Glomerular visceral epithelial cell (primary cell): ENCODE measurements around the gene TRIO.
A peak's percentile ranks its signal among the peaks of the same experiment; 100 is the strongest.

Experiments used
- DNase-seq: peaks from one replicate; pipeline ENCODE4 v3.0.0-alpha.2; 2016; ENCODE audit errors: extremely low spot score

Gene TRIO

DNA sequence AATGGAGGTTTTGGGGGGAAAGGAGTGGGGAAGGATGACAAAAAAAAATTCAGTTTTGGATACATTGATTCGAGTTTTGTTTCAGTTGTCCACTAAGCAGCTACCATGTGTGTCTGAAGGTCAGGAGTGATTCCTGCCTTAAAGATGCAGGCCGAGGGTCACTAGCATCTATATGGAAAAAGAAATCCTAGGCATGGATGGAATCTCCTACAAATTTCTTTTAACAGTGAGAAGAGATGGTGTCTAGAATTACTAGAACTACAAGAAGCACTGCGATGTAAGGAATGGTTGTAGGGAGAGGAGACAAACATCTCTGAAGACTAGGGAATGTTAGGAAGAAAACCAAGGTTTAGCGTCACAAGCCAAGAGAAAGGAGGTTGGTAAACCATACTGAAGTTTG, 19.6 kb upstream of the TRIO start:
- no peak for DNase-seq

GRCh38 chr5:14123974-14124482, 19.1 kb upstream of the TRIO start:
- no peak for DNase-seq

- DNase-seq, result no peak
Measured at GRCh38 chr5:14125262-14125661, 17.9 kb upstream of the TRIO start.

DNA sequence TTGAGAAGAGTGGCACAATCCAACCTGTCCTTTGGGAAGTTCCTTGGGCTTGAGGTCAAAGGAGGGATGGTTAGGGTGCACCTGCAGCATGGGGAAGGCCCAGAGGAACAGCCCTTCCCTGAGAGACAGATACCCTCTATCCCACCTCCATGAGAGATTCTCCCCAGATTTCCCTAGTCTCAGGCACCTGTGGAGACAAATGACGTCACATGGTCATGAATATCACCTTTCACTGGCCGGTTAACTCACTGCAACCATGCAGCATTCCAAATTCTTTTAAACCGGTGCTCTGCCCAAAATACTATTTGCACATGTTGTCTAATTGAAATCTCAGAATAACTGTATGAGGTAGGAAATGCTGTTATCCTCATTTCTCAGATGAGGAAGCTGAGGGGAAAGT, 15.6 kb upstream of the TRIO start:
- DNase-seq, result no peak

DNA sequence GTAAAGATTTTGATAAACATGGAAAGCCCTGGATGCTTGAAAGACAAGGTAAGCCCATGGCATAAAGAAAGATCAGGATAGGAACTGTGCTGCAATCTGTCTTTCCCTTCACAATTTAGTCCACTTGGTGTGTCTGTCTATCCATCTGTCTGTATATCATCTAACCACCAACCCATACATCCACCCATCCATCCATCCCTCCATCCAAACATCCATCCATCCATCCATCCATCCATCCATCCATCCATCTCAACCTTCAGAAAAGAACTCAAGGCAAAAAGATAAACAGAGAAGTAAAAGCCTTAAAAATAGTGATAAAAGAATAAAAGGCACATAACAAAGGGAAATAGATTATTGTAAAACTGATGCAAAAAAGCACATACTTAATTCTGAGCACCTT, 15.1 kb upstream of the TRIO start:
- DNase-seq, result no peak

GRCh38 chr5:14129123-14129522, 14.0 kb upstream of the TRIO start:
- DNase-seq, result no peak

DNA sequence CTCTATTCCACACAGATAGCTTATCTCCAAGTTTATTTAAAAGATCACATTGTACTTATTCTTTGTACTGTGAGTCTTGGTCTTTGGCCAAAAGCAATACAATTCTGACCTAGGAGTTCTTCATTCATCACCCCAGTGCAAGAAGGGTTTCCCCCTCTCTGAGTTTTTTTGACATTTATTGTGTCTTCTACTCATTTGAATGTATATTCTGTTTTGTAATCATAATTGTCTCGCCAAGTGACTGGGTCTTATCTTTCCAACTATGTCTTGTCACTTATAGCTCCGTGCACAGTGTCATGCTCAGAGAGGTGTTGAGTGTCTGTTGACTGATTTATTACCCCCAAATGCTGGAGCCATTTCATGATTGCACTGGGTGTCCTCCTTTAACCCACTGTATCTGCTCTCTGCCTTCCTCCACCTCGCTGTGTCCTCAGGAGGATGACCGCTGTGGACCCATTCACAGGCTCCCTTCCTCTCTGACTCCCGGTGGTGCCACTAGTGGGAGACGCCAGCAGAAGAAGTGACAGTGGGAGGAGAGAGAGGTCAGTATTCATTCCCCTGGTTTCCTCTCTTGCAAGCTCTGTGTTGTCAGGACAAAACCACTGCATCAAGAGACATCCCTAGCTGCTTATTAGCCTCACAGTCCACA, 11.2 kb upstream of the TRIO start:
- no peak for DNase-seq

DNA sequence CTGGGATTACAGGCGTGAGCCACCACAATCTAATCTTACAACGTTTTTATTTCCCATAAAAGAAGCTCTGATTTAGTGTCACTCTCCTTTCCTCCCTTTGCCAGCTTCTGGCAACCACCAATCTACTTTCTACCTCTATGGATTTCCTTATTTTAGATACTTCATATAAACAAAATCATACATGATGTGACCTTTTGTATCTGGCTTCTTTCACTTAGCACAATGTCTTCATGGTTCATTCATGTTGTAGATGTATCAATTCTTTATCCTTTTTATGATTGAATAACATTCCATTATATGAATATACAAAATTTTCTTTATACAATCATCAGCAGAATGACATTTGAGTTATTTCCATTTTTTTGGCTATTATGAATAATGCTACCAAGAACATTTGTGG, 9.7 kb upstream of the TRIO start:
- no peak for DNase-seq

DNA sequence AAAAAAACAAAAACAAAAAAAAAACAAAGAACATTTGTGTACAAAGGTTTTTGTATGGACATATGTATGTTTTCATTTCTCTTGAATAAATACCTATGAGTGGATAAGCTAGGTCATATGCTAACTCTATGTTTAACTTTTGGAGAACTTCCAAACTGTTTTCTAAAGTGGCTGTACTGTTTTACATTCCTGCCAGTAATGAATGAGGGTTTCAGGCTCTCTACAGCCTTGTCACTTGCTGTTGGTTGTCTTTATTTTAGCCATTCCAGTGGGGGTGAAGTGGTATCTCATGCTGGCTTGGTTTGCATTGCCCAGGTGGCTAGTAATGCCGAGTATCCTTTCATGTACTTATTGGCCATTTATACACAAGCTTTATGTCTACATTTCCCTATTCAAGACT, 9.1 kb upstream of the TRIO start:
- no peak for DNase-seq

DNA sequence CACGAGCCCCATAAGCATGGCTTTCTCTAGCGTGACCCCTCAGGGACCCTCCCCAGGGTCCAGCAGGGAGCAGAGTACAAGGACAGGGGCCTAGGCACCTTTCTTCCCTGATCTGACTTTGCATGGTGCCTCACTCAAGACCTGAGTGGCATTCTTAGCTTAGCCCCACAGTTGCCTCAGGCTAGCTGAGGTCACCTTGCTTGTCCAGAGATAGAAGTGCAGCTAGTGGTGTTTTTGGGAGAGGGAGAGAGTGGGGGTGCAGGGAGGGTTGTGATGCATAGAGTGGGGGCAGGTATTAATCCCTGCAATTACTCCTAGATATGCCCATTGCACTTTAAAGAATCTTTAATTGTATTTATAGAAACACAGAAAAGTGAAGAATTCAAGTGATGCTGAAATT, 8.4 kb upstream of the TRIO start:
- no peak for DNase-seq

GRCh38 chr5:14135621-14136020, 7.5 kb upstream of the TRIO start:
- DNase-seq, result no peak

DNA sequence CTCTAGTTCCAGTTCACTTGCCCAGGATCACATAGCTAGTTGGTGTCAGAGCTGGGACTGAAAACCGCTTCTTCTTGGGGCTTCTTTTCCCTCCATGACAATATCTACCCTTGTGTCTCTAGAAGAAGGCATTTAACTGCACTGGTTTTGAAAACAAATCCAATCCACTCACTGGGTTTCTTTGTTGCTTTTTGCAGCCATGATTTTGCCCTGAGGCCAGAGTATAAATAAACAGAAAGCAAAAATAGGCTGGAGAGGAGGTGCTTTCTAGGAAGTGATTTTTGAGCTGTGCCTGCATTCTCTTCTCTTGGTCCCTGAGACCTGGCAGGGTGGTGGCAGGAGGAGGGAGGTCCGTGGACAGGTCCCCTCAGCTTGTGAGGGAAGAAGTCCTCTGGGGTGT, 6.9 kb upstream of the TRIO start:
- no peak for DNase-seq

DNA sequence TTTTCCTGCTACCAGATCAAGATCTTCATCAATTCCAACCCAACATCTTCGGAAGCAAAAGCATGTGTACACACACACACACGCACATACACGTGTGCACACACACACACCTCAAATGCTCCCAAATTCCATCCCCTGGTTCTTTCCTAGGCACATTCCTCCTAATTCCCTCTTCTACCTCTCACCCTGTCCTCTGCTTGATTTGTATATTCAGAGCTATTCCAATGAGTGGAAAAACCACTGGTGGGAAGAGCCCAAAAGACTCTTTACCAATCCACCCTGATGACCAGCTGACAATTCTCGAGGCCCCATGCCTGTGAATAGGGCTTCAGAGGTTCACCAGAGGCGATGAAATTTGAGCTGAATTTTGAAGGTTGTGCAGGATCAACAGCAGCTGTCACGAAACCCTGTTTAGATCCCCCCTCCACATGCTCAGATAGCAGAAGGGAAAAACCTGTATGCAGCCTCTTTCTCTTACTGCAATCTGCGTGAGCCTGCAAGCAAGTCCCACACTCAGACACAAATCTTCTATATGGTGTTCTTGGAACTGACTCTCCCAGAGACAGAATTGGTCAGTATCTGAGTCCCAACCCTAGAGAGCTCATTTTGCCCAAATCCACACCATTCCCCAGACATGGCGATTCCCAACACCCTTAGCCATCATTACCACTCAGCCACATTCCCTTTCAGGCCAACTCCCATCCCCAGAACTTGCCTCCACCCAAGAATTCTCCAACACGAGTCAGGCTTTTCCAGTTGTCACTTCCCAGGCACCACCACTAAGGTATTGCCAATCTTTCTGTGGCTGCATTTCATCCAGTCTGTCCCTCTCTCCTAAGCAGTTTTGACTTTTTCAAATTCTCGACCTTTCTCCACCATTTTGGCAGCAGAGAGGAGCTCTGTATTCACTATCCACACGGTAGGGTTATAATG, 4.3 kb upstream of the TRIO start:
- DNase-seq, result no peak

- DNase-seq, result no peak
Measured at GRCh38 chr5:14141764-14142163, 1.4 kb upstream of the TRIO start.

DNA sequence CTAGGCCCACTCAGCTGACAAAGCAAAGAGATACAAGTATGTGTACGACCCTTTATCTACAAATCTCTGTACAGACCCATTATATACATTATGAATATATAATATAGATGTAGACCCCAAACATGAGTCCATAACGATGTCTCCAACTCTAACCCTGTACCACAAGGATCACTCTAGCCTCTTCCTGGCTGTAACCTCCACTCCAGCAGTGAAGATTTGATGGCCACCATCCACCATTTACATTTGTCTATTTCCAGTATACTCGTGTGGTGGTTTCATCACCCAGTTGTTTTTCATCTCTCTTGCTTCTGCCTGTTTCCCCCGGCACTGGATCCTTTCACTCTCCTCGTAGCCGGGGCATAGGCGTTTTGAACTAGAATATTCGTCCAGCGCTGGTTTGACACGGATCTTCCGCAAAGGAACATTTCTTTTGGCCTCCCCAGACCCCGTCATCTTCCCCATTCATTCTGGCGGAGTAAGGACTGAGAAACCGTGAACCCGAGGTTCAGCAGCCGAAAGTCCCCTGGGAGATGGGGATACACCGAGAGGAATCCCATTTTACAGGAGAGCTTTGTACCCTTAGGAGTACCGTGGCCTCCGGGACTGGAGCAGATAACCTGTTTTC, 828 bp upstream of the TRIO start:
- DNase-seq, result no peak

GRCh38 chr5:14143546-14143840, 351 bp downstream of the TRIO start:
- DNase-seq, result no peak

DNA sequence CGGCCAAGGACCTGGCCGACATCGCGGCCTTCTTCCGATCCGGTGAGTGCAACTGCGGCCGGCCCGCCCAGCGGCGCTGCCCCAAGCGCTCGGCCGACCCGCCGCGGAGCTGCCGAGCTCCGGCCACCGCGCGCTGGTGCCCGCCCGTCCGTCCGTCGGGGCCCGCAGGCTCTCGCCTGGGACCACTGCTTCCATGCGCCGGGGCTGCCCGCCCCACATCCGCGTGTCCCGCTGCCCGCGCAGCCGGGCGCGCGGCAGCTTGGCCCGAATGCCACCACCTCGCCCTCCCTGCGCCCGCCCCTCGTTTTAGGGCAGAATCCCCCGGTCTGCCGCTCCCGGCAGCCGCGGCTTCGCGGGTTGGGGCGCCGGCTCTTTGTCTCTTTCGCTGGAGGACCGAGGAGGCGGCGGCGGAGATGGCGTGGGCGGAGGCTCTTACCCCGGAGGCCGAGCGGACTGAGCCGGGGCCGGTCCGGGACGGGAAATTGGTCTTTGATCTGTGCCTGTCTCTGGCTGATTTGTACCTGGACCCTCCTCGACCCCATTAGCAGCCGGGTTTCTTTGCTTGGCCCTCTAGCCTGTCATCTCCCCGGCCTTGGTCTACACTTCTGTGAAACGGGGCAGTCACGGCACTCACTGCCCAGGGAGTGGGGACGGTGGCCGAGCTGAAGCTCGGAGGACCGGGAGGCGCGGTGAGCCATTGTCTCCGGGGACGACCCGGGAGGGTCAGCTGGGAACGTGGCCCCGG, 871 bp downstream of the TRIO start:
- no peak for DNase-seq

- peak; percentile 86 for DNase-seq
Measured at GRCh38 chr5:14144586-14145434, 1.7 kb downstream of the TRIO start.

- DNase-seq, result peak; percentile 50
Measured at GRCh38 chr5:14145435-14146334, 2.5 kb downstream of the TRIO start.

DNA sequence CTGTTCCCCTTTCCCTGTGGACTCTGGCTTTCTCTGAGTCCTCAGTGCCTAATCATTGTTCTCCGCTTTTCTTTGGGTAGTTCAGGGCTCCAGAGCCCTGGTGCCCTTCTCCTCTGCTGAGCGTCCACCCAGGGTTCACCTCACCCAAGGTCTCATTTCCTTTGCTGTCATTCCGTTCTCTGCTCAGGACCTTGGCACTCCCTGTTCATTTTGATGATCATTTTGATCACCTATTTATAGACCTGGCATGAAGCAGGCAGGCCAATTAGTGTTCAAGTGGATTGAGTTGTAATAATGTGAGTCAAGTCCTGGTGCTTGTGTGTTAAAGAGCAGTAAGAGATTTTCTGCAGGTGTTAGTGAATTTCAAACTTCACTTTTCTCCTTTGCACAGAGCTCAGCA, 3.6 kb downstream of the TRIO start:
- DNase-seq, result no peak
